ENCODE measurements around the gene CAVIN3.
"Not testable (repeated sequence)": the region's sequence is repeated elsewhere in the genome, so short reads cannot be mapped to it uniquely, and the experiment has no call there.

Gene CAVIN3

GRCh38 chr11:6284250-6284649 is 36.1 kb downstream of the CAVIN3 start:
- intact Hi-C loops (cut with DNase I): no loop called here
- DNase-seq: no peak

DNA sequence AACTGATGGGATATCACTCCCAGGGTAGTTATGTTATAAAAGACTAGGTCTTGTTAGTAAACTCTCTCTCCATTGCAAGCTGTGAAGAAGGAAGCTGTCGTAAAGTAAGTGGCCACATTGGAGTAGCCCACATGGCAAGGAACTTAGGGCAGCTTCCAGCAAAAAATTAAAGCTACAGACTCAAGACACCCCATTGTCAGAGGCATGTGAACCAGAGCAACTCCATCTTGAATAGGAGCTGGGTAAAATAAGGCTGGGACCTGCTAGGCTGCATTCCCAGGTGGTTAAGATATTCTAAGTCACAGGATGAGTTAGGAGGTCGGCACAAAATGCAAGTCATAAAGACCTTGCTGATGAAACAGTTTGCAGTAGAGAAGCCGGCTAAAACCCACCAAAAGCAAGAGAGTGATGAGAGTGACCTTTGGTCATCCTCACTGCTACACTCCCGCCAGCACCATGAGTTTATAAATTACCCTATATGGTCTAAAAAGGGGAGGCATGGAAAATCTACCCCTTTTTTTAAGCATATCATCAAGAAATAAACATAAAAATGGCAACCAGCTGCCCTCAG is 36.8 kb downstream of the CAVIN3 start:
- intact Hi-C loops (cut with DNase I): no loop called here
- no peak for DNase-seq

DNA sequence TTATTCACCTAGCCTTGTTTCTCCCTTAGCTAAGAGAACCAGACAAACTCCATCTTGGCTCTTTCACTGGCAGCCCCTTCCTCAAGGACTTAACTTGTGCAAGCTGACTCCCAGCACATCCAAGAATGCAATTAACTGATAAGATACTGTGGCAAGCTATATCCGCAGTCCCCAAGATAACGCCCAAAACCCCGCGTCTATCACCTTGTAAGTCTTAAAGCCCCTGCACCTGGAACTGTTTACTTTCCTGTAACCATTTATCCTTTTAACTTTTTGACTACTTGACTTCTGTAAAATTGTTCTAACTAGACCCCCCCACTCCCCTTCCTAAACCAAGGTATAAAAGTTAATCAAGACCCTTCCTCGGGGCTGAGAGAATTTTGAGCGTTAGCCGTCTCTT is 39.5 kb downstream of the CAVIN3 start:
- intact Hi-C loops (cut with DNase I); DNase-seq: not testable (repeated sequence)

- intact Hi-C loops (cut with DNase I): no loop called here
- DNase-seq: no peak
These were observed 47.1 kb downstream of the CAVIN3 start for GRCh38 chr11:6273188-6273587.

DNA sequence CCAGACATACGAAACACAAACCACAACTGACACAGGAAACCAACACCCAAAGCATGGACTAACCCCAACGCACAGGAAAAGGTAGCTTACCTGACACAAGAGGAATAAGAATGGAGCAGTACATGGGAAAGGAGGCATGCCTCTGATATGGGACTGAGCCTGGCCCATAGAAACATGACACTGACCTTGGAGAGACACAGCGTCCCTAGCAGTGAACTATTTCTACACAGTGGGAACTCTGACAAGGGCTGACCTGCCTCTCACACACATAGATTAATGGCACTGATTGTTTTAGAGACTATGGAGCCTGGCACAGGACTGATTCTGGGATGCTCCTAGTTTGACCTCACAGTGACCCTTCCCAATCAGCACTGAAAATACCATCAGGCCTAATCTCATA is 48.7 kb downstream of the CAVIN3 start:
- DNase-seq: no peak
- intact Hi-C loops (cut with DNase I): no loop called here

DNA sequence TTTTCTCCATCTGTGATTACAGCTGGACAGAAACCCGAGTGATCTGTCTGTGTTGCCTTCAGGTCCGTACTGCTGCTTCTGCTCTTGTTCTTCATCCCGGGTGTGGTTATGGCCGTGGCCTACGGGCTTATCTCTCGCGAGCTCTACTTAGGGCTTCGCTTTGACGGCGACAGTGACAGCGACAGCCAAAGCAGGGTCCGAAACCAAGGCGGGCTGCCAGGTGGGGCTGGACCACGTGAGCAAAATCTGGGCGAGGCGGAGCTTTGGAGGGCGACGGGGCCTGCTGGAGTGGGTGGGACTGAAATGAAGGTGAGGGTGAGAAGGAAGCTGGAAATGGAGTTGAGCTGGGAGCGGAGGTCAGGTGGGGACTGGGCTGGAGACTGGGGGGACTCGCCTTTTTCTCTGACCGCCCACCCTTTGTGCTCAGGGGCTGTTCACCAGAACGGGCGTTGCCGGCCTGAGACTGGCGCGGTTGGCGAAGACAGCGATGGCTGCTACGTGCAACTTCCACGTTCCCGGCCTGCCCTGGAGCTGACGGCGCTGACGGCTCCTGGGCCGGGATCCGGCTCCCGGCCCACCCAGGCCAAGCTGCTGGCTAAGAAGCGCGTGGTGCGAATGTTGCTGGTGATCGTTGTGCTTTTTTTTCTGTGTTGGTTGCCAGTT is 49.6 kb downstream of the CAVIN3 start:
- intact Hi-C loops (cut with DNase I): no loop called here
- DNase-seq: no peak

GRCh38 chr11:6269994-6270393 is 50.3 kb downstream of the CAVIN3 start:
- intact Hi-C loops (cut with DNase I): no loop called here
- no peak for DNase-seq

All from head of caudate nucleus (tissue), 42 donors.